DOHH2 (cell line): ENCODE results near the gene TSLP.

Experiments
- CTCF ChIP-seq: fragments of 200-600 bp; sonication (generic); IDR thresholded peaks from one replicate; pipeline ENCODE4 v1.5.1; 2014; ENCODE audit warnings: antibody characterized with exemption, mild to moderate bottlenecking, low read depth, low read length; ENCODE audit not compliant: poor library complexity, severe bottlenecking
- EZH2phosphoT487 ChIP-seq: fragments of 200-600 bp; sonication (generic); IDR thresholded peaks from 2 replicates; pipeline ENCODE4 v1.6.1; 2017; ENCODE audit warnings: borderline replicate concordance, mild to moderate bottlenecking, antibody characterized with exemption, low read length, moderate library complexity, mixed read lengths

DNA sequence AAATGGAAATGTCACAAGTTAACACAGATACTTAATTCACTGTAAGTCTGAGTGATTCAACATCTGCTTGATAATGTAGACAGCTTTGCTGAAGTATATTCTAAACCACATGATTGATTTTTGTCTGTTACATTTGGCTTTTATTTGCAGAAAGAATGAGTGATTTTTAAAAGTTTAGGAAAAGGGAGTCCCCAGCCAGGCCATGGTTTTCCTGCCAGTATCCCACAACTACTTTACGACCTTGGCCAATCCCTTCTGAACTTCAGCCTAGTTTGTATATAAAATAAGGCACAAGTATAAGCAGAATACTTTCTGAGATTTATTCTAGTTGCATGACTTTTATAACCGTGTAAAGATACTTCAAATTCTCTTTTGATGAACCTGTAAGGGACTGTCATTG lies 47.7 kb downstream of the TSLP start:
- no peak for TF ChIP-seq CTCF
- TF ChIP-seq EZH2phosphoT487 = no peak
